ENCODE data around the gene SEC16B.

SEC16B gene

GRCh38 chr1:177945943-177946650, 23.8 kb downstream of the SEC16B start:
- no peak for DNase-seq (ENCODE audit: low read depth)

GRCh38 chr1:177944016-177944949, 25.6 kb downstream of the SEC16B start:
- H3K4me3 ChIP-seq (ENCODE audit: low read depth, low read length) = no peak overlapping the region

More at GRCh38 chr1:177945943-177946650, 23.8 kb downstream of the SEC16B start:
- H3K4me3 ChIP-seq (ENCODE audit: low read depth, low read length) = no peak overlapping the region

GRCh38 chr1:177941976-177942375, 27.9 kb downstream of the SEC16B start:
- no peak for DNase-seq (ENCODE audit: low read depth)
- no peak overlapping the region for H3K4me3 ChIP-seq (ENCODE audit: low read depth, low read length)

More at GRCh38 chr1:177944016-177944949, 25.6 kb downstream of the SEC16B start:
- DNase-seq (ENCODE audit: low read depth) = no peak

- DNase-seq (ENCODE audit: low read depth) = no peak
- no peak overlapping the region for H3K4me3 ChIP-seq (ENCODE audit: low read depth, low read length)
These were observed 29.2 kb downstream of the SEC16B start for GRCh38 chr1:177940682-177941081.

GRCh38 chr1:177937931-177938330, 31.9 kb downstream of the SEC16B start:
- DNase-seq (ENCODE audit: low read depth) = no peak
- H3K4me3 ChIP-seq (ENCODE audit: low read depth, low read length) = no peak overlapping the region

- DNase-seq (ENCODE audit: low read depth) = no peak
These were observed 32.6 kb downstream of the SEC16B start for GRCh38 chr1:177937174-177937770.

GRCh38 chr1:177935638-177936415, 34.0 kb downstream of the SEC16B start:
- no peak overlapping the region for H3K4me3 ChIP-seq (ENCODE audit: low read depth, low read length)
- DNase-seq (ENCODE audit: low read depth) = no peak

More at GRCh38 chr1:177937174-177937770, 32.6 kb downstream of the SEC16B start:
- H3K4me3 ChIP-seq (ENCODE audit: low read depth, low read length) = no peak overlapping the region

- H3K4me3 ChIP-seq (ENCODE audit: low read depth, low read length) = no peak overlapping the region
- no peak for DNase-seq (ENCODE audit: low read depth)
These were observed 34.9 kb downstream of the SEC16B start for GRCh38 chr1:177934927-177935326.

- no peak for DNase-seq (ENCODE audit: low read depth)
- no peak overlapping the region for H3K4me3 ChIP-seq (ENCODE audit: low read depth, low read length)
These were observed 35.4 kb downstream of the SEC16B start for GRCh38 chr1:177934461-177934860.

- no peak for DNase-seq (ENCODE audit: low read depth)
These were observed 36.0 kb downstream of the SEC16B start for GRCh38 chr1:177933881-177934280.

GRCh38 chr1:177932123-177932522, 37.7 kb downstream of the SEC16B start:
- no peak overlapping the region for H3K4me3 ChIP-seq (ENCODE audit: low read depth, low read length)
- DNase-seq (ENCODE audit: low read depth) = no peak

More at GRCh38 chr1:177933881-177934280, 36.0 kb downstream of the SEC16B start:
- no peak overlapping the region for H3K4me3 ChIP-seq (ENCODE audit: low read depth, low read length)

GRCh38 chr1:177928952-177929351, 40.9 kb downstream of the SEC16B start:
- DNase-seq (ENCODE audit: low read depth) = no peak
- no peak overlapping the region for H3K4me3 ChIP-seq (ENCODE audit: low read depth, low read length)

GRCh38 chr1:177928194-177928593, 41.7 kb downstream of the SEC16B start:
- DNase-seq (ENCODE audit: low read depth) = no peak
- H3K4me3 ChIP-seq (ENCODE audit: low read depth, low read length) = no peak overlapping the region

- H3K4me3 ChIP-seq (ENCODE audit: low read depth, low read length) = no peak overlapping the region
- peak; percentile 82 for DNase-seq (ENCODE audit: low read depth)
These were observed 42.7 kb downstream of the SEC16B start for GRCh38 chr1:177927021-177927596.

GRCh38 chr1:177926201-177926600, 43.7 kb downstream of the SEC16B start:
- no peak for DNase-seq (ENCODE audit: low read depth)
- no peak overlapping the region for H3K4me3 ChIP-seq (ENCODE audit: low read depth, low read length)

- DNase-seq (ENCODE audit: low read depth) = no peak
- H3K4me3 ChIP-seq (ENCODE audit: low read depth, low read length) = no peak overlapping the region
These were observed 44.9 kb downstream of the SEC16B start for GRCh38 chr1:177925006-177925405.

GRCh38 chr1:177923441-177923840, 46.4 kb downstream of the SEC16B start:
- H3K4me3 ChIP-seq (ENCODE audit: low read depth, low read length) = no peak overlapping the region
- no peak for DNase-seq (ENCODE audit: low read depth)

GRCh38 chr1:177922209-177922608, 47.6 kb downstream of the SEC16B start:
- H3K4me3 ChIP-seq (ENCODE audit: low read depth, low read length) = no peak overlapping the region
- DNase-seq (ENCODE audit: low read depth) = no peak

- DNase-seq (ENCODE audit: low read depth) = no peak
- no peak overlapping the region for H3K4me3 ChIP-seq (ENCODE audit: low read depth, low read length)
These were observed 48.3 kb downstream of the SEC16B start for GRCh38 chr1:177921590-177921989.

All from skeletal muscle cell (primary cell).